Peyer's patch (tissue), 4 donors: Measurements from ENCODE around the gene KIAA1210.

Experiments
- CTCF ChIP-seq, 6 experiments: fragments of 450-650 bp in 4 of 6; fragments of 200-600 bp in 2 of 6; sonication (generic) in 1 of 6; IDR thresholded peaks; one replicate each; pipeline ENCODE4 v1.5.1; 2017 to 2019; ENCODE audit warnings: antibody characterized with exemption in 6 of 6, mild to moderate bottlenecking in 3 of 6, moderate library complexity in 1 of 6
- POLR2A ChIP-seq, 2 donors: fragments of 450-650 bp; IDR thresholded peaks; one replicate each; pipeline ENCODE4 v1.5.1; 2017; ENCODE audit warnings: antibody characterized with exemption in 2 of 2, mild to moderate bottlenecking in 2 of 2, moderate library complexity in 2 of 2

DNA sequence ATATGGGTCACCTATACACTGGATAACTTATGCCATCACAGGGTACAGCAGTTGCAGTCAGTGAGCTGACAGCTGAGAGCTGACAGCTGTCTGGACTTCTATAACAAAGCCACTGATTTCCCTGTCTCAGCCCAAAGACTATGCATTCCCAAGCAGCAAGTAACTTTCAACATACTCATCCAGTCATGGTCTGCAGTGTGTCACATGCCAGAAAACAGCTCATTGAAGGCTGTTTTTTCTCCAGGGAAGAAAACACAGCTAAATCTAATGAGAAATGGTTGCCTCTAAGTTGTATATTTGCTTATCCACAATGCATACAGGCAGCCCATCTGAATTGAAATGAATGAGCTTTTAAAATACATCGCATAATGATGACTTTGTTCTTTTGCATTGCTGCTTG is 6.3 kb downstream of the KIAA1210 start:
- TF ChIP-seq CTCF (IDR thresholded peaks at IDR 0.05) (no peak), POLR2A (IDR thresholded peaks at IDR 0.05) (no peak)
